GM21717 (cell line): ENCODE measurements around the gene FAM118B.

ENCODE experiments used
- ATAC-seq: cut with Tn5 transposase; IDR thresholded peaks from one replicate; pipeline ENCODE4 v1.9.1; 2021; ENCODE audit warnings: mild to moderate bottlenecking, moderate library complexity; ENCODE audit not compliant: unreplicated experiment

Gene FAM118B

DNA sequence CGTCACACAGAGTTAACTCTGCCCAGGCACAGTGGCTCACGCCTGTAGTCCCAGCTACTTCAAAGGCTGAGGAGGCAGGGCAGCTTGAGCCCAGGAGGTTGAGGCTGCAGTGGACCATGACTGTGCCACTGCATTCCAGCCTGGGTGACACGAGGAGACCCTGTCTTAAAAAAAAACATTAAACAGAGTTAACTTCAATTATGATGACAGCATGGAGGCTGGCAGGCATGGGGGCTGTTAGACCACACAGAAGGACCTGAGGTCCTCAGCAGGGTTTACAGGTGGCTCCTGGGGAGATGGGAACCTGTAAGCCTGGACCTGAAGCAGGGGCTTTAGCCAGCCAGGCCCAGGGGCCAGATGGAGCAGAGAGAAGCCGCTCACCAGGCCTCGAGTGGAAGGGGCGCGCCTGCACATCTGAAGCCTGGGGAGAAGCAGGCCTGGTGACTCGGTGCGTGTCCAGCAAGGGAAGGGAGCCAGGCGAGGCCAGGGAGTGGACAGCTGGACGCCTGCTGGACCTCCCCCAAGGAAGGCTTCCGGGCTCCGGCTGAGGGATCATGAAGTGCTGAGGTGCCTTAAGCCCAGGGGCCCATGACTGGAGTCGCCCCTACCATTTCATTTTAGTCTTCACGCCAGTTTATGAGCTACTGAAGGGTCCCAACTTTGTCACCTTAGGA is 25.4 kb upstream of the FAM118B start:
- no peak for ATAC-seq

DNA sequence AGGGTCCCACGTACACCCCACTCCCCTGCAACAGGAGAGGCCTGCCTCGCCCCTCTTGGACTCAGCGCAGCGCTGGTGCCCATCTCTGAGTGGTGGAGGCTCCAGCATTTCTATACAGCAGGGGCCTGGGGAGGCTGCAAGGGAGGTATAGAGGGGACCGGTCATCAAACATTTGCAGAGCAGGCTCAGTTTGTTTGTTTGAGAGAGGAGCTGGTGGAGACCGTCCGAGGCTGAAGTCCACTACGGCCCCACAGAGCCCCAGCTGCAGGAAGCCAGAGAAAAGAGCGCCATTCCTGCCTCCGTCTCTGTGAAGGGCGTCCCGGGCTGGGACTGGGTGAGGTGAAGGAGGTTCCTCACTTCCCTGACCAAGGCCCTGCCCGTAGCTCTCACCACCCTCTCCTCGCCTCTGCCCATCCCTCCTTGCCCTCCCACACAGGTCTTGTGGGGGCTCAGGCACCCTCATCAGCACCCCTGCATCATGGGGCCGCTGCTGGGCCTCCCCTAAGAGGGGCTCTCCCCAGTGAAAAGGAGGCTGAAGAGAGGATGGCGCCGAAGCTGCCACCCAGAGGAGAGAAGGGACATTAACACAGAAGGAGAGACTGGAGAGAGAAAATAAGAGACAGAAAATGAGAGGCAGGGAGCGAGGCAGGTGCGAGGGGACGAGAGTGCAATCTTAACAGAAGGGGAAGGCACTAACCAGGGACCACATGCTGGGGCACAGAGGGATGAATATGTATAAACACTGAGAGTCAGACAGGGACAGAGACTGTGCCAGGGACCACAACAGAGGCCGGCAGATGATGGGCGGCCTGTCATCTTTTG is 24.7 kb upstream of the FAM118B start:
- ATAC-seq, result no peak

DNA sequence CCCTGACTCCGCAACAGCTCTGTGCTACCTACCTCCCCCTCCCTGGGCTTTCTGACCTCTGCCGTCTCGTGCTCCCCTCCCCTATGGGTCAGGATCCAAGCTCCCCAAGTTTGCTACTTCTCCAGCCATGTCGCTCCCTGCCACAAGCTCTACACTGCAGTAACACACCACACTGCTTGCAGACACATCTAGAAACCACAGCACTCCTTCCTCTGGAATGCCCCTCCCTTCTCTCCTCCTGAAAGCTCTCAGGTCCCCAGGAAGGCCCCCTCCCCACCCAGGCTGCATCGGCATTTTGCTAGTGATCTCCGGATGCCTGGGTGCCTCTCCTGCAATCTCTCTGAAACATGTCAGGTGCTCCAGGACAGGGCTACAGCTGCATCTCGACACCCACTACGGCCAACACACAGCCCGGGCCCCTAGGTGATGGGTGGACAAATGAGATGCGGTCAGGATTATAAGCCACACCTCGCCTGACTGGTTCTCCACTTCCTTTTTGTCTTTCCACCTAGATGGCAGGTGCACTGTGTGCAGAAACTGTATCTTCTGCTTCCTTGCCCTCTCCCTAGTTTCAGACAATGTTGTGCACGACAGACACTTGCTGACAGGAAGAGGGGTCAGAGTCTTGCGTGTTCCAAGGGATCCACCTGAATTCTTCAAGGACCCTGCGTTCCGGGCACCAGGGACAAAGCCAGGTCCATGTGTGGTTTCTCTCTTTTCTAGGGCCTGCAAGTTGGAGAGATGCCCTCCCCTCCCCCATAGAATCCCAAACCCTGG is 23.1 kb upstream of the FAM118B start:
- ATAC-seq, result peak; percentile 84

DNA sequence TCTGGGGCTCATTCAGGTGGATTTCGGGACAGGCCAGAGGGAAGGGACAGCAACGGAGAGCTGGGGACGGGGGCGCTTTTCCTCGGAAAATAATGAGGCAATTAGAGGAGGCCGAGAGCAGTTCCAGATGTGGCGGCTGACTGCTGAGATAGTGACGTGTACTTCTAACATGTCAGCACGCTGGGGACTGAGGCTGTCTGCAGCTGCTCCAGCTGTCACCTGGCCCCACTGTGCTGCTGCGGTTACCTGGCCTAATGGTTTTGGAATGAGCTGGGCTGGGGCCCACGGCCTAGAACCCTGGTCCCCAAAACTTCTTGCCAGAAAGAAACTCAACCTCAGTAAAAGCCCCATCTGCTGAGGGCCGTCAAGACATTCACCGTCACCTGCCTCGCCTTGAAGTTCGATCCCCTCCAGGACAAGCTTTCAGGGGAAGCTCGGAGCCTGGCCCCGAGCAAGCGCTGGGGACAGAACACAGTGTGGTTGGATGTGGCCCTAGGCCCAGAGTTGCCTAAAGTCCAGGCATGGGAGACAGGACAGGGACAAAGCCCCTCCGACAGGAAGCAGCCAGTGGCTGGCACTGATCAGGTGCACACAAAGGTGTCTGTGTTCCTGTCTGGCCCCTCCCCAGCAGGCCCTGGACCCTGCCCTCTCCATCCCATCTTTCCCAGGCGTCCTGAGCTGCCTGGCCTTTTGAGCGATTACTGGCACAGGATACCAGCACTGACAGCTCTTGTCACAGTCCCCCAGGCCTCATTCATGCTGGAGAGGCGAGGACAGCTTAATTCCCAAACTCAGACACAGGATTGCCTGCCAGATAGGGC is 22.3 kb upstream of the FAM118B start:
- peak; percentile 85 for ATAC-seq

DNA sequence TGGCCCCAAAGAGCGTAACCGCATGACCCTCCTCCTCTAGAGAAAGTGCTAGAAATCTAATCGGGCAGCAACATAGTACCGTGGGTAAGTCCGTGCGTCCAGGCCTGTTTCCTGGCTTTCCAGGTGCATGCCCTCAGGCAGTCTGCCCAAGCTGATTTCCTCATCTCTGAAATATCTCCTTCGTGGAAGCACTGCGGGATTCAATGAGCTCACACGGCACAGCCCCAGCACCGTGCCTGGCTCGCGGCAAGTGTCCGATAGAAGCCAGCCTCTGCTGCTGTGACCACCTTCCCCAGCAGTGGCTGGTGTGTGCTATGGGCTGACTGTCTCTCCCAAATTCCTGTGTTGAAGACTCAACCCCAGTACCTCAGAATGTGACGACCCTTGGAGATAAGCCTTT is 20.8 kb upstream of the FAM118B start:
- no peak for ATAC-seq

DNA sequence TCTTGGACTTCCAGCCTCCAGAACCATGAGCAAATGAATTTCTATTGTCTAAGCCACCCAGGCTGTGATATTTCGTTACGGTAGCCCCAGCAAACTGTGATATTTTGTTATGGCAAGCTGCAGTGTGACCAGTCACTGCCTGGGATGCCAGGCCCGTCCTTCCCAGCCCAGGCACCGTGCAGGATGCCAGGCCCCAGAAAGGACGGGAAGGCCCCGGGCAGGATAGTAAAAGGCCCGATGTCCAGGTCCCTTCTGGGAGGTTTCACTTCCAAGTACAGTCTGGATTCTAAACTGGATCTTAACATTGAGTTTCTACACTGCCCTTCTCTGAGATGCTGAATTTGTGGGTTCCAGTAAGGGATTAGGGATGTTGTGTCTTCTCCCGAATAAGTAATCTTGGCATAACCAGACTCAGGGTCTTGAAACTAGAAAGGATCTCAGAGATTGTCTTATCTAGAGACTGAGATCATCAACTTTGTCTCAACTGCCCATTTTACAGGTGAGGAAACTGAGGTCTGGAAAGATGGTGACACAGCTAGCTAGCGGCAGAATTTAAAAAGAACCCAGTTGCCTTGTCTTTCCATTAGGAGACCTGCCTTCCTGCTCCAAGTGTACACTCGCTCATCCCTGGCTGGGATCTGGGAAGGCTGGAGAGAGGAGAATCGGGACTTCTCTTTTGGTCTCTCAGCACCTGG is 20.1 kb upstream of the FAM118B start:
- no peak for ATAC-seq

DNA sequence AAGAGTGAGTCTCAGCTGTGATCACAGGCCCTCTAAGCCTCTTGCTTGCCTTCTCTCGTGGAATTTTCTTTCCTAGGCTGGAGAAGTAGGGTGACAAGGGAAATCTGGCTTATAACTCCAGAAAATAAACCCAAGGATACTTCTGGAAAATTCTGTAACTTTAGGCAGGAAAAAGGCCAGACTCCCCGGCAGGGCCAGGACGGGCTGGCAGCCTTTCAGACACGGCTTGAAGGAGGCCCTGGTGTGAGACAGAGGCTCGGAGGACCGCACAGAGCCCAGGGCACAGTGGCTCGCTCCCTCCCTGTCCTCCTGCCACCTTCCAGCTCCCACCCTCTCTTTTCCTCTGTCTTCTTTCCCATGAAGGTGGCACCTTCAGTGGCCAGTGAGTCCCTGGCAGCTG is 19.2 kb upstream of the FAM118B start:
- ATAC-seq, result no peak

DNA sequence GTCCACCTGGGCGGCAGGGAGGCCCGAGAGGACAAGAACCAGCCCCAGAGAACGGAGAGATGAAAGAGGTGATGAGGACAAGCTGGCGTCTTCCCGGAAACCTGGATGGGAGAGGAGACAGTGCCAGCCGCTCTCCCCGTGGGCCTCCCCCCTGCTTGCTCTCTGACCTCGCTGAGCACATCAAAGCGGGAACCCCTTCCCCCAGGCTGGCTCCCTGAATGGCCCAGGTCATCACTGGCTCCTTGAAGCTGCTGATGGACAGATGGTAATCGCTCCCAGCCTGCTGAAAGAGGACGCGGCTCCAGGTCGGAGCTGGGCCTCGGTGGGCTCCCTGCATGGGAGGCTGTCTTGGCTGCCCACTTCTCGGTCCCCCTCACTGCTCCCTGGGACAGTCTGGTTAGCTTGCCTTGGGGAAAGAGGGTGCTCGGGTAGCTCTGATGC is 18.5 kb upstream of the FAM118B start:
- no peak for ATAC-seq

DNA sequence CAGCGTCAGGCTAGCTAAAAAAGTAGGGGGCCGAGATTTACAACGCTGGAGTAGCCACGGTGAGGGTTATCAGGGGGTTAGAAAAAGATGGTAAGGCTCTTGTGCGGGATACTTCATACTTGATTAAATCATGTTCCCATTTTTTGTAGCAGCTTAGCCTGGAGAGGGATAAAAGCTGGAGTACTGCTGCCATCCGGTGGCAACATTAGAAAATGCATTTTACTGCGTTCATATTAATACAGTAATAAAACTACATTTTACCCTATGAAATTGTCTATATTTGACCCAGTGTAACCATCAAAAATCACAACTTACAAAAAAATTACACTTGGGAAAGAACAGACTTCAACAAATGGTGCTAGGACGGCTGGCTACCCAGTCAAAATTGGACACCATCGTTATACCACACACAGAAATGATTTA is 17.4 kb upstream of the FAM118B start:
- no peak for ATAC-seq

DNA sequence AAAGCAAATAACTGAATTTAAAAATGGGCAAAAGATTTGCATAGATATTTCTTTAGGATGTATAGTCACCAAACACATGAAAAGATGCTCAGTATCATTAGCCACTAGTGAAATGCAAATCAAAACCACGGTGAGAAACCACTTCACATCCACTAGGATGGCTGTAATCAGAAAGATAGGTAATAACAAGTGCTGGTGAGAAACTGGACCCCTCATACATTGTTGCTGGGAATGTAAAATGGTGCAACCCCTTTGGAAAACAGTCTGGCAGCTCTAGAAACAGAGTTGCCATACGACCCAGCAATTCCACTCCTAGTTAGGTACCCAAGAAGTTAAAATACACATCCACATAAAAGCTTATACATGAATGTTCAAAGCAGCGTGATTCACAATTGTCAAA is 16.5 kb upstream of the FAM118B start:
- ATAC-seq, result no peak

DNA sequence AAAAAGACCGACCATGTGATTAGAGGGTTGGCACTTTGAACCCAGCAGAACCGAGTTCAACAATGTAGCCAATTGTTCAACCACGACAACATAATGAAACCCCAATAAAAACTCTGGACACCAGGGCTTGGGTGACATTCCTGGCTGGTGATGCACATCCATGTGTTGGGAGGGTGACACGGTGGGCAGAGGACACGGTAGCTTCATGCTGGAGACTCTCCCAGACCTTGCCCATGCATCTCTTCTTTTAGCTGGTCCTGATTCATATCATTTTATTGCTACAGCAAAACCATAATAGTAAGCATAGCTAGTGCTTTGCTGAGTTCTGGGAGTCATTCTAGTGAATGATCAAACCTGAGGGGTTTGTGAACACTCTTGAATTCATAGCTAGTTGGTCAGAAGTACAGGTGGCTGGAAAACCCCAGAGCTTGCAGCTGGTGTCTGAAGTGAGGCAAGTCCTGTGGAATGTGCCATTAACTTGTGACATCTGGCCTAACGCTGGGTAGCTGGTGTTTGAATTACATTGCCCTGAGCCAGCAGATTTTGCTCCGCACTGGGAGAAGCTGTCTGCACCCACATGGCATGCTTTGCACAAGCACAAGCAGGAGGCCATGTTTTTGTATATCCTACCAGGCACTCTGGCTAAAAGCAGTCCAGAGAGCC is 14.2 kb upstream of the FAM118B start:
- ATAC-seq, result no peak

DNA sequence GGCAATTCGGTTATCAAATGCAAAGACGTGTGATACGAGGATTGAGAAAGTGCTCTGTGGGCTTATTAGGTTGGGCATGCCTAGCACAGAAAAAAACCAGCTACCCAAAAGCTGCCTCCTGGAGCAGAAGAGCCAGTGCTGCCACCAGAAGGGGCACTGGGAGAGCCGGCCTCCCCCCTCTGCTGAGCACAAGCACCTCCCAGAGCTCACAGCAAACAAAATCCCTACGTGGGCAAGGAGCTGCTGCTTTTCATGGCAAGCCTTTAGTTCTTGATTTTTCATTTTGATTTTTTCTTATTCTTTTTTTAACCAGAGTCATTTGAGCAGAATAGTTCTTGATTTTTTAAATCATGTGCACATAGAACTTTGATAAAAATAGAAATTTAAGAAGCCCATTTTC is 12.9 kb upstream of the FAM118B start:
- ATAC-seq, result no peak

DNA sequence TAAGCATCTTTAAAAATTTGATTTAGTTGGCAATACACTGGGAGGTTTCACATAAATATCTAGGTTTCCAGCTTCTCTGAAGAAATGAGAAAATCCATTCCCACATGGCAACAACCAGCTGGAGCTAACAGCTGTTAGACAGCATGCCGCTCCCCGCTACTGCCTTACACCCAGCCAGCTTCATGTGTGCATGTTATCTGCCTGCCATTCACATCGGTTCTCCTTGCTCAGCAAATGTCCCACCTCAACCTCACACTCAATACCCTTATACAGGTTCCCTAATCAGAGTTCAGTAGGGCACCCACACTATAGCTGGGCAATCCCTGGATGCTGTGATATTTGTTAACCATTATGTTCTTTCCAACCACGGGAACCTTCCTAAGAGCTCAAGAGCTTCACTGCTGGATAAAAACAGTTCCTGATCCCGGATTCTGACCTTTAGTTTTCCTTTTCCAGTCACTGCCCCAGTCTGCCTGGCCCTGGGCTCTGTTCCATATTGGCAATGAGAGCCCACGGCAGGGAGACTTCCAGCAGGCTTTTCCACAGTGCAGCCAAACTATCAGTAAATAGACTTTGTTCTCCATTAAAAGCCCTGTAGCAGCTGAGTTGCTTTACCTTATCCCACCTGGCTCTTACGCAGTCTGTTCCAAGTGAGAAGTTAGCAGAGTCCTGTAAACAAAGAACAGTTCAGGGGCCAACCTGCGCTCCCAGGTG is 8.8 kb upstream of the FAM118B start:
- no peak for ATAC-seq

DNA sequence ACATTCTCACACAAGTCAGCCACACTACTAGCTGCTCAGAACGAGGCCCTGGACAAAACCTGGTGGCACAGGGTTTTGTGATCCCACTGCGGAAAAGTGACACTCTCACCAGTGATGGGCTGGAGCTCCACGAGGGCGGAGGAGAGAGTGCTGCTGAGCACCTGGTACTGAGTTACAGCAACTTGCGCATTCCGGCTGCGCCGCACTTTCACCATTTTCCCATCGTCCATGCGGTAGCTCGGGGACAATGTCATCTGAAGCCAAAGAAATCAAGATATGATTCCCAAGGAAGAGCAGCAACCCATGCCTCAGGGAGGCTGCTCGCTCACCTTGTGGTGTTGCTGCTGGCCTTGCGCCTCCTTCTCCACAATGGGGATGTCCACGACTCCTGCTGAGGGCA is 6.2 kb upstream of the FAM118B start:
- no peak for ATAC-seq

DNA sequence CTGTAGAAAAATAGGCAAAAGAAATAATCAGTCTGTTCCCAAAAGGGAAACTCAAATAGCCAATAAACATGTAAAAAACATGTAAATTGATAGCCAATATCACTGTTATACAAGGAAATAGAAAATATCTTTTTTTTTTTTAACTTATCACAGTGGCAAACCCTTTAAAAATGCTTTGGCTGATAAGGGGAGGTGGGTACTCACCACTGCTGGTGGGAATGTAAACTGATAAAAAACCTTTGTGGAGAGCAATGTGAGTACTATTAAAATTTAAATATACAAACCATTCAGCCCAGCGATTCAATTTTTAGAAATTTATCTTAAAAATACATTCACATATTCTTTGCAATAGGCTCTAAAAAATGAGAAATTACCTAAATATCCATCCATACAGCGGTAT is 3.7 kb upstream of the FAM118B start:
- ATAC-seq, result no peak

DNA sequence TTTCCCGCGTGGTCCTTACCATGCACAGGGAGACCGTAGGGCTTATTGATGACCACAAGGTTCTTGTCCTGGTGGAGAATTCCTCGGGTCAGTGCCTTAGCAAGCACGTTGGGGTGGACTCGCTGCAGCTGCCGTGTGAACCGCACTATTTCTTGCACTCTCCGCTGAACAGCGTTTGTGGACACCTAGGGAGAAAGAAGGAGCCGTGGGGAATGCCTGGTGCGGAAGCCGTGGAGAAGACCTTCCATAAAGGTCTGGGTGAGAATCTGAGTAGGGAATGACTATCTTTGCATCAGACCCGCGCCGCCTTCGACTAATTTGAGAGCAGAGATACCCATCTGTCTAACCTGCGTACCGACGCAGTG is 729 bp upstream of the FAM118B start:
- ATAC-seq, result no peak

DNA sequence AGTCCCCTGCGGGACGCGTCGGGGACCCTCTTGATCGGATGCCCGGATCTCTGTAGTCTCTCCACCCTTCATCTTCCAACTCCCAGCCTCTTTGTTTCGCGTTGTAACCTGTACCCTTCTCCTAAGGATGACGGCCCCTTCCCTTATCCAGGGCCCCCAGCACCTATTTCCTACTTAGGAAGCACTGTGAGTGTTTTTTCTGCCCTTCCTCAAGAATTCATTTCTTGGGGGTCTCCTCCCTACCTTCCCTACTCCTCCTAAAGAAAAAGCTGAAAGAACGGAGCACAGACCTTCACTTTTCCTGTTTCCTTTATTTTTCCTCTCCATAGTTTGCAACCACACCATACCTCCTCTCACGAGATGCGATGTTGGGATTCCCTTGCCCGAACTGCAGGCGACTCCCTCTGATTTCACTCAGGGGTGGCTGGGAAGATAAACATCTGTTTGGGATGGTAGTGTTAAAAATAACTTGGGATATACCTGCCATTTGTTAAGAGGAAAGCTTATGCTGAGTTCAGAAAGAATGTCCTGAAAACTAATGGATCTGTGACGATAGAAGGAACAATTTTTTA is 593 bp downstream of the FAM118B start:
- ATAC-seq, result no peak

DNA sequence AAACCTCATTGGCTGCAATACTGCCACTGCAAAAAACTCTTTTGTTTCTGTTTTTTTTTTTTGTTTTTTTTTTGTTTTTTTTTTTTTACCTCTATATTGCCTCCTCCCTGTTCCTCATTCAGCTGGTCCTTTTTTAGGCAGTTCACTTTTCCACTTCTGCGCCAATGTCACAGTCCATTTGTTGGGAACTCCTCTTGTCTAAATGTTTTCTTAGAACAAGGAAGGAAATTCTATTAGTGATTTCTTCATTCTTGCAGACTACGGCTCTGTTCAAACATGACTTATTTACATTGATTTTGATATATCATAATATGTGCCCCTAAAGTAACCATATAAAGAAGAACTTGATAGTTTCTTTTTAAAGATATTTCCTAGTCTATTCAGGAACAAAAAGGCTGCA is 2.9 kb downstream of the FAM118B start:
- no peak for ATAC-seq

DNA sequence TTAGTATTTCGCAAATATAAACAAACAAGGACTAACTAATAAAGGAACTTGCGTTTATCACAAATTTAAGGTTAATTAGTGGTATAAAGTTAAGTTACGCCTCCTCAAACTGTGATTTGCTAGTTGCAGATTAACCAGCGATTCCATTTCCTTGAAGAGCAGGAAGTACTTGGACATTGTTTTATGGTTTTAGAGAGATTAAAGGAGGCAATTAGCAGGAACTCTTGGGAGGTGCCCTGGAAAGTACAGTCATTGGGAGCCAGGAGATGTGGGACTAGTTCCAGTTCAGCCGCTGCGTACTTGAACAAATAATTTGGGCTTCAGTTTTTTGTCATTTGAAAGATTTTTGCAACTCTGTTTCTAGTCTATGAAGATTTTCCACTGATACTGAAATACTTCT is 3.3 kb downstream of the FAM118B start:
- ATAC-seq, result no peak
